Stimulated activated CD8-positive, alpha-beta memory T cell treated with anti-CD3 and anti-CD28 coated beads, Interleukin-4, amount 100 ng/mL, for 1 hour (primary cell): ENCODE data around the gene NMNAT1.
"Not testable (repeated sequence)": the region's sequence is repeated elsewhere in the genome, so short reads cannot be mapped to it uniquely, and the experiment has no call there.

Experiments
- DNase-seq, 2 donors: peaks; one replicate each; pipeline ENCODE4 v3.0.0-alpha.2; 2020; ENCODE audit warnings: low read depth in 2 of 2, low spot score in 1 of 2

Gene NMNAT1

GRCh38 chr1:10014016-10014415, 70.7 kb downstream of the NMNAT1 start:
- no peak for DNase-seq

- DNase-seq, result no peak
These were observed 76.3 kb downstream of the NMNAT1 start for GRCh38 chr1:10019561-10019960.

GRCh38 chr1:10020086-10020485, 76.8 kb downstream of the NMNAT1 start:
- DNase-seq, result no peak

- DNase-seq, result not testable (repeated sequence)
These were observed 77.4 kb downstream of the NMNAT1 start for GRCh38 chr1:10020678-10021077.

DNA sequence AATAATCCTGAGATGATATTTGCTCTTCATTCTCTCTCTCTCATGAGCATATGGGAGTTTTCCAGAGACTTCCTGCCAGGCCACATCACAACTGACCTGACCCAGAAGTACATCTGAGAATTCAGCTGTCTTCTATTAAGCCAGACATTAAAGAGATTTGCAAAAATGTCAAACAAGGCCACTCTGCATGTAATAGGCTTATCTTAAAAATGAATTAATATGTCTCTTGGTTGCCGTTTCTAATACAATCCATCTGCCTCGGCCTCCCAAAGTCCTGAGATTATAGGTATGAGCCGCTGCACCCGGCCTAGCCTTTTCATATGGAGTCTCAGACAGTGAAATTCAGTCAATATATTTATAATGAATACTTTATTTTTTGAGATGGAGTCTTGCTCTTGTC, 78.7 kb downstream of the NMNAT1 start:
- not testable (repeated sequence) for DNase-seq

DNA sequence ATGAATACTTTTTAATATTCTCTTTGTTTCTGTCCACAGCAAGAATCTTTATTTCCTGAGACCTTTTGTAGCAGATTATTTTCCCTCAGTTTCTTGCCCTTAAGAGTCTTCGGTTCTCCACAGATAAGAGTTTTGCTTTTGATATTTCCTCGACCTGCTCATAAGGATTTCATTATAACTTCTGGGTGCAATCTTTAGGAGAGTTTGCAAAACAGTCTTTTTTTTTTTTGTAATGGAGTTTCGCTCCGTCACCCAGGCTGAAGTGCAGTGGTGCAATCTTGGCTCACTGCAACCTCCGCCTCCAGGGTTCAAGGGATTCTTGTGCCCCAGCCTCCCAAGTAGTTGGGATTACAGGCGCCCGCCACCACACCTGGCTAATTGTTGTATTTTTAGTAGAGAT, 79.4 kb downstream of the NMNAT1 start:
- no peak for DNase-seq

DNA sequence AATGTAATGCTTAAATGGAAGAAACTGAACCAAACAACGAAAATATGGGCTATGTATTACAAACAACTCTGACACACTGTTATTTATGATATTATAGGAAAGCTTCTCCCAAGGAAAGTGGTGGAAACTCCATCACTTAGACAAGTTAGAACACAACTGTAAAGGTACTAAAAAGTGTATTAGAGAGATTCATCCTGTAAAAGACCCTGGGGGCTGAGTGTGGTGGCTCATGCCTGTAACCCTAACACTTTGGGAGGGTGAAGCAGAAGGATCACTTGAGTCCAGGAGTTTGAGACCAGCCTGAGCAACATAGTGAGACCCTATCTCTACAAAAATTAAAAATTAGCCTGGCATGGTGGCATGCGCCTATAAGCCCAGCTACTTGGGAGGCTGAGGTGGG, 82.1 kb downstream of the NMNAT1 start:
- DNase-seq, result no peak

- DNase-seq, result no peak
These were observed 83.8 kb downstream of the NMNAT1 start for GRCh38 chr1:10027027-10027426.

DNA sequence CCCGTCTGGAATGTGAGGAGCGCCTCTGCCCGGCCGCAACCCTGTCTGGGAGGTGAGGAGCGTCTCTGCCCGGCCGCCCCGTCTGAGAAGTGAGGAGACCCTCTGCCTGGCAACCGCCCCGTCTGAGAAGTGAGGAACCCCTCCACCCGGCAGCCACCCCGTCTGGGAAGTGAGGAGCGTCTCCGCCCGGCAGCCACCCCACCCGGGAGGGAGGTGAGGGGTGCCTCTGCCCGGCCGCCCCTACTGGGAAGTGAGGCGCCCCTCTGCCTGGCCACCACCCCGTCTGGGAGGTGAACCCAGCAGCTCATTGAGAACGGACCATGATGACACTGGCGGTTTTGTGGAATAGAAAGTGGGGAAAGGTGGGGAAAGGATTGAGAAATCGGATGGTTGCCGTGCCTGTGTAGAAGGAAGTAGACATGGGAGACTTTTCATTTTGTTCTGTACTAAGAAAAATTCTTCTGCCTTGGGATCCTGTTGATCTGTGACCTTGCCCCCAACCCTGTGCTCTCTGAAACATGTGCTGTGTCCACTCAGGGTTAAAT, 85.8 kb downstream of the NMNAT1 start:
- not testable (repeated sequence) for DNase-seq

DNA sequence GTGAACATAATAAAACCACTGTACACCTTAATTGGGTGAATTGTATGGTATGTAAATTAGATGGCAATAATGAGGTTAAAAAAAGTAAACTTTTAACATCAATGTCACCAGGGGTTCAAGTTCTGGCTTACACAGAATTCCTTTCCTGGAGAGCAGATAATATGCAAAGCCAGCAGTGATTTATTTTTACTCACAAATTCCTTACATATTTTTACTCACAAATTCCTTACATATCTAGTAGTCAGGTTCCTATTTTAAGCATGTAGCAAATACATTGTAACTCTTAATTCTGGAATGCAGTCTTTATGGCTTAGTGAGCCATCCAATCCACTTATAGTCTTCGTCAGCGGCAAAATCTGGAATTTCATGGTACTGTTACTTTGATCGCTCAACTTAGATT, 88.2 kb downstream of the NMNAT1 start:
- no peak for DNase-seq

DNA sequence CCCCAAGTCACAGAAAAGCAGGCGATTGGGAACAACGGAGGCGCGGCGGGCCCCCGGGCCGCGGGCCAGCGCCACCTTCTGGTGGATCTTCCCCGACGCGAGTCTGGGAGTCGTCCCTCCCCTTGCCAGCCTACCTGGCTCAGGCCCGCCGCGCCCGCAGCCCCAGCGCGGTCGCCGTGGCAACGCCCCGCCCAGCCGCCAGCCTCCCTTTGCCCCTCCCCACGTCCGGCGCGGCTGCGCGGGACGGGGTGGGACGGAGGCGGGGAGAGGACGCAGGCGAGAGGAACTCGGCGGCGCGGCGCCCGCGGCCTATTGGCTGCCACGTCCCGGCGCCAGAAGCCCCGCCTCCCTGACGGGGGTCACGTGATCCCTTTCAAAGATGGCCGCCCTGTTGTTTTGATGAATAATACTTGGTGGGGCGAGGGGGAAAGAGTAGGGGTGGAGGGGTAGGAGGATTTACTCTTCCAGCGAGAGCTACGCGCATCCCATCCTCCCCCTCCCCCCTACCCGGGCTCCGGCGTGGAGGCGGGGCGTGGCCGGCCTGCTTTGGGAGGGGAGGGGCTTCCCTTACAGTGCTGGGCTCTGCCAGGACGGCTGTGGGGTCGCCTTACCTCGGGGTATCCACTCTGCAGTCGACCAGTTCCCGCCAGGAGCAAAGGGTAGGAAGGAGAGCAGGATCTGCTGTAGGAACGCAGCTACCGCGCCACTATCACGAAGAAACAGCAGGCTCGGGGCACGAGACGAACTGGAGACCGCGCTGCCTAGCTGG, 89.5 kb downstream of the NMNAT1 start, which contains the start of gene UBE4B:
TSS of gene UBE4B (plus strand) at position 369 of the 769 bp plus-strand sequence. CDS start 713 bp downstream, outside the sequence.
- peak; percentile 88 to 95 for DNase-seq

DNA sequence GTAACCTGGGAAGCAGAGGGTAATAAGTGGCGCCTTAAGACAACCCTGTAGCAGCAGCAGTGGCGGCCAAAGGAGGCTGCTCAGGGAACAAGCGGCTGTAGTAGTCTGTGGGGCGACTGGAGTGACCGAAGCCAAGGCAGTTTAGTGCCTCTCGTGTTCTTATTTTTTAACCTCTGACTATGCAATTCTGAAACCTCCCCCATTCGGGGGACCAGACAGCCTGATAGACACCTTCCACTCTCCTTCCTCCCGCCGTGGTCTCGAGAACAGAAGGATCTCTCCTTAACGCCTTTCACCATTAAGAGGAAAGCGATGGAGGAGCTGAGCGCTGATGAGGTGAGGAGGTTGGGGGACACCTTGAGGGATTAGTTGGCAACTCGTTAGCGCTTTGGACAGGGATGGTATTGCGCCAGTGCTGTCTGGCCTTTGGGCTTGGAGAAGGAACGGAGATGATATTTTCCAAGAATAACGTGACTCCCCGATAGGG, 90.1 kb downstream of the NMNAT1 start:
- no peak for DNase-seq
